Measurements from ENCODE around the gene ABLIM3.

Gene ABLIM3

DNA sequence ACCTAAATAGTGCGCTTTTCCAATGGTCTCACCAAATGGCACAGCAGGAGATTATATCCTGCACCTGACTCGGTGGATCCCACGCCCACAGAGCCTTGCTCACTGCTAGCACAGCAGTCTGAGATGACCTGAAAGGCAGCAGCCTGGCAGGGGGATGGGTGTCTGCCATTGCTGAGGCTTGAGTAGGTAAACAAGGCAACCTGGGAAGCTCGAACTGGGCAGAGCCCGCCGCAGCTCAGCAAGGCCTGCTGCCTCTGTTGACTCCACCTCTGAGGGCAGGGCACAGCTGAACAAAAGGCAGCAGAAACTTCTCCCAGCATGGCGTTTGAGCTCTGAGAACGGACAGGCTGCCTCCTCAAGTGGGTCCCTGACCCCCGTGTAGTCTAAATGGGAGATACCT lies 18.1 kb upstream of the ABLIM3 start:
- Histone ChIP-seq H3K4me3 (ENCODE audit: low read length, poor library complexity, severe bottlenecking) (no peak overlapping the region), H3K79me2 (ENCODE audit: insufficient read depth, low read length) (no peaks in the 10 kb centered on the region), H3K27me3 (ENCODE audit: insufficient read depth, low read length, poor library complexity, severe bottlenecking) (no peaks in the 10 kb centered on the region), H3K36me3 (ENCODE audit: insufficient read depth, low read length) (no peaks in the 10 kb centered on the region), H3K9ac (ENCODE audit: low read depth, low read length, poor library complexity, severe bottlenecking) (no peak overlapping the region), H3F3A (ENCODE audit: low read depth) (no peaks in the 10 kb centered on the region), H3K9me3 (ENCODE audit: insufficient read depth, low read depth, low read length) (no peaks in the 10 kb centered on the region), H2AFZ (ENCODE audit: low read length) (no peak overlapping the region), H4K20me1 (ENCODE audit: insufficient read depth, low read length, poor library complexity, severe bottlenecking) (no peaks in the 10 kb centered on the region), H3K4me1 (ENCODE audit: insufficient read depth, low read length, poor library complexity, severe bottlenecking) (no peaks in the 10 kb centered on the region), H3K4me2 (ENCODE audit: low read depth, low read length, poor library complexity, severe bottlenecking) (no peak overlapping the region), H3K9me2 (replicated peaks; ENCODE audit: low read depth, low read length) (no peaks in the 10 kb centered on the region)
- no peak for TF ChIP-seq EZH2phosphoT487 (IDR thresholded peaks at IDR 0.05; ENCODE audit: borderline replicate concordance)
- TF ChIP-seq, protein P1, sequence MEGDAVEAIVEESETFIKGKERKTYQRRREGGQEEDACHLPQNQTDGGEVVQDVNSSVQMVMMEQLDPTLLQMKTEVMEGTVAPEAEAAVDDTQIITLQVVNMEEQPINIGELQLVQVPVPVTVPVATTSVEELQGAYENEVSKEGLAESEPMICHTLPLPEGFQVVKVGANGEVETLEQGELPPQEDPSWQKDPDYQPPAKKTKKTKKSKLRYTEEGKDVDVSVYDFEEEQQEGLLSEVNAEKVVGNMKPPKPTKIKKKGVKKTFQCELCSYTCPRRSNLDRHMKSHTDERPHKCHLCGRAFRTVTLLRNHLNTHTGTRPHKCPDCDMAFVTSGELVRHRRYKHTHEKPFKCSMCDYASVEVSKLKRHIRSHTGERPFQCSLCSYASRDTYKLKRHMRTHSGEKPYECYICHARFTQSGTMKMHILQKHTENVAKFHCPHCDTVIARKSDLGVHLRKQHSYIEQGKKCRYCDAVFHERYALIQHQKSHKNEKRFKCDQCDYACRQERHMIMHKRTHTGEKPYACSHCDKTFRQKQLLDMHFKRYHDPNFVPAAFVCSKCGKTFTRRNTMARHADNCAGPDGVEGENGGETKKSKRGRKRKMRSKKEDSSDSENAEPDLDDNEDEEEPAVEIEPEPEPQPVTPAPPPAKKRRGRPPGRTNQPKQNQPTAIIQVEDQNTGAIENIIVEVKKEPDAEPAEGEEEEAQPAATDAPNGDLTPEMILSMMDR (conservative IDR thresholded peaks at IDR 0.05; ENCODE audit: low read length) = no peak

DNA sequence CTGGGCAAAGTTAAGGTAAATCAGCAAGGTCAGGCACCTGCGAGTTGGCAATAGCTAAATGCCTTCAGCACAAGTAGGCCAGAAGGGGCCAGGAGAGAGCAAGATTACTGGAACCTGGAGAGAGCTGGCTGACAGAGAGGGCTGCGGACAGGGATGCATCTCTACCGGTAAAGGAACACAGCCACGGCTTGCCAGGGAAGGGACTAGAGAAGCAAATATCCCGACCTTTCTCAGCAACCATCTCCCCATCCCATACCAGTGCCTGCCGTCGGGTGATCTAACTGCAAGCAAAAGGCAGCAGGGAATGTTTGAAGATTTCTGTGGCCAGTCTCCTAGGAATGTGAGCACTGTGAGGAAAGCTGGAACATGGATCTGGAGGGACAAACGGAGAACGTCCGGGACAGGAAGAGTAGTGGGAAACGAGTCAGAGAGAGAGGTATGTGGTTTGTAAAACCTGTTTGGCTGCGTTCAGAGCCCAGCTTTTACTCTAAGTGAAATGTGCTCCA lies 15.9 kb upstream of the ABLIM3 start:
- Histone ChIP-seq H3K4me2 (ENCODE audit: low read depth, low read length, poor library complexity, severe bottlenecking) (no peak overlapping the region), H3K36me3 (ENCODE audit: insufficient read depth, low read length) (no peaks in the 10 kb centered on the region), H2AFZ (ENCODE audit: low read length) (no peak overlapping the region)

DNA sequence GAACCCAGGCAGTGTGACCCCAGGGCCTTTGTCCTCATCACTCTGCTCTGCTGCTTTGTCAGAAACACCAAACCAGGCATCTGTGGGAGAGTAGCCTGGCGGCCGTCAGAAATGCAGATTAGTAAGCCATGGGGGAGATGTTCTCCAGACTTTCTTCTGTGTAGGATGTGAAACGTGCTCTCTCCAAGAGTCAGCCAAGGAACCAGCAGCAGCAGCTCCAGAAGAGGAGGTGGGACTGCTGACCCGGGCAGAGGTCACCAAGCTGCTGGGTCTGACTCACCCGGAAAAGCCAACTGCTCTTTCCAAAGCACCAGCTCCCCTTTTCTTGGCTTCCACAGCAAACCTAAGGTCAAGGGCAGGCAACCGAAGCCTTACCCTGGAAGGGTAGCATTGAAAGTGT lies 14.4 kb upstream of the ABLIM3 start:
- TF ChIP-seq EZH2phosphoT487 (IDR thresholded peaks at IDR 0.05; ENCODE audit: borderline replicate concordance) = no peak
- TF ChIP-seq, protein P1 (conservative IDR thresholded peaks at IDR 0.05; ENCODE audit: low read length) = no peak
- no peaks in the 10 kb centered on the region for H3K4me1 ChIP-seq (ENCODE audit: insufficient read depth, low read length, poor library complexity, severe bottlenecking)
- no peak overlapping the region for H3K4me2 ChIP-seq (ENCODE audit: low read depth, low read length, poor library complexity, severe bottlenecking)
- H3F3A ChIP-seq (ENCODE audit: low read depth) = no peaks in the 10 kb centered on the region
- H3K9me2 ChIP-seq (replicated peaks; ENCODE audit: low read depth, low read length) = no peaks in the 10 kb centered on the region
- no peaks in the 10 kb centered on the region for H3K36me3 ChIP-seq (ENCODE audit: insufficient read depth, low read length)
- H3K9me3 ChIP-seq (ENCODE audit: insufficient read depth, low read depth, low read length) = no peaks in the 10 kb centered on the region
- no peak overlapping the region for H3K9ac ChIP-seq (ENCODE audit: low read depth, low read length, poor library complexity, severe bottlenecking)
- H4K20me1 ChIP-seq (ENCODE audit: insufficient read depth, low read length, poor library complexity, severe bottlenecking) = no peaks in the 10 kb centered on the region
- H3K4me3 ChIP-seq (ENCODE audit: low read length, poor library complexity, severe bottlenecking) = no peak overlapping the region
- H3K27me3 ChIP-seq (ENCODE audit: insufficient read depth, low read length, poor library complexity, severe bottlenecking) = no peaks in the 10 kb centered on the region
- no peak overlapping the region for H2AFZ ChIP-seq (ENCODE audit: low read length)
- no peaks in the 10 kb centered on the region for H3K79me2 ChIP-seq (ENCODE audit: insufficient read depth, low read length)

More for the DNA sequence above, 15.9 kb upstream of the ABLIM3 start:
- Histone ChIP-seq H3K9me3 (ENCODE audit: insufficient read depth, low read depth, low read length) (no peaks in the 10 kb centered on the region), H3K27me3 (ENCODE audit: insufficient read depth, low read length, poor library complexity, severe bottlenecking) (no peaks in the 10 kb centered on the region), H3K4me1 (ENCODE audit: insufficient read depth, low read length, poor library complexity, severe bottlenecking) (no peaks in the 10 kb centered on the region), H4K20me1 (ENCODE audit: insufficient read depth, low read length, poor library complexity, severe bottlenecking) (no peaks in the 10 kb centered on the region), H3K9ac (ENCODE audit: low read depth, low read length, poor library complexity, severe bottlenecking) (no peak overlapping the region), H3K4me3 (ENCODE audit: low read length, poor library complexity, severe bottlenecking) (no peak overlapping the region), H3F3A (ENCODE audit: low read depth) (no peaks in the 10 kb centered on the region), H3K9me2 (replicated peaks; ENCODE audit: low read depth, low read length) (no peaks in the 10 kb centered on the region), H3K79me2 (ENCODE audit: insufficient read depth, low read length) (no peaks in the 10 kb centered on the region)
- TF ChIP-seq EZH2phosphoT487 (IDR thresholded peaks at IDR 0.05; ENCODE audit: borderline replicate concordance) = no peak
- TF ChIP-seq, protein P1 (conservative IDR thresholded peaks at IDR 0.05; ENCODE audit: low read length) = peak; percentile 41
